GM19238 (cell line): Measurements from ENCODE around the gene FANCI.
A peak's percentile ranks its signal among the peaks of the same experiment; 100 is the strongest.

Source experiments
- DNase-seq: peaks from one replicate; pipeline ENCODE4 v3.0.0; 2011; ENCODE audit warnings: low spot score; ENCODE audit not compliant: insufficient read length

The FANCI gene

GRCh38 chr15:89359471-89360293 is 115.9 kb downstream of the FANCI start:
- no peak for DNase-seq

- DNase-seq, result no peak
These were observed 116.7 kb downstream of the FANCI start for GRCh38 chr15:89360294-89360971.

GRCh38 chr15:89361451-89362202 is 117.8 kb downstream of the FANCI start:
- DNase-seq, result peak; percentile 75

- DNase-seq, result no peak
These were observed 118.7 kb downstream of the FANCI start for GRCh38 chr15:89362203-89363101.

GRCh38 chr15:89363133-89363532 is 119.4 kb downstream of the FANCI start:
- no peak for DNase-seq

GRCh38 chr15:89363770-89364169 is 120.0 kb downstream of the FANCI start:
- no peak for DNase-seq

GRCh38 chr15:89364341-89364740 is 120.6 kb downstream of the FANCI start:
- no peak for DNase-seq

- no peak for DNase-seq
These were observed 121.1 kb downstream of the FANCI start for GRCh38 chr15:89364741-89365450.

GRCh38 chr15:89365462-89366065 is 121.8 kb downstream of the FANCI start:
- no peak for DNase-seq
